ENCODE measurements around the gene PSIP1.

DNA sequence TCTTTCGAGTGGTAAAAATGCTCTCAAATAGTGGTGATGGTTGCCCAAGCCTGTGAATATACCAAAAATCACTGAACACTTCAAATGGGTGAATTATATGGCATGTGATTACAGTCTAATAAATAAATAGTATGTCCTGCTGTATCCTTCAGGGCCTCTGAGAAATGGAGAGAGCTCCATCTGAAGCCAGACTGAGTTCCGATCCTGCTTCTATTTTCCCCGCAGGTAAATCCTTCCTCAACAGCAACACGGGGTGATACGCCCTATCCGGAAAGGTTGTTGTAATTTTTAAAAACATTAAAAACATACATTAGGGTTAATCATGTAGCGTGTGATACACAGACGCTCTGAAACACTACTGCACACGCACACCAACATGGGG lies 88.8 kb downstream of the PSIP1 start:
- TF ChIP-seq, protein P1, sequence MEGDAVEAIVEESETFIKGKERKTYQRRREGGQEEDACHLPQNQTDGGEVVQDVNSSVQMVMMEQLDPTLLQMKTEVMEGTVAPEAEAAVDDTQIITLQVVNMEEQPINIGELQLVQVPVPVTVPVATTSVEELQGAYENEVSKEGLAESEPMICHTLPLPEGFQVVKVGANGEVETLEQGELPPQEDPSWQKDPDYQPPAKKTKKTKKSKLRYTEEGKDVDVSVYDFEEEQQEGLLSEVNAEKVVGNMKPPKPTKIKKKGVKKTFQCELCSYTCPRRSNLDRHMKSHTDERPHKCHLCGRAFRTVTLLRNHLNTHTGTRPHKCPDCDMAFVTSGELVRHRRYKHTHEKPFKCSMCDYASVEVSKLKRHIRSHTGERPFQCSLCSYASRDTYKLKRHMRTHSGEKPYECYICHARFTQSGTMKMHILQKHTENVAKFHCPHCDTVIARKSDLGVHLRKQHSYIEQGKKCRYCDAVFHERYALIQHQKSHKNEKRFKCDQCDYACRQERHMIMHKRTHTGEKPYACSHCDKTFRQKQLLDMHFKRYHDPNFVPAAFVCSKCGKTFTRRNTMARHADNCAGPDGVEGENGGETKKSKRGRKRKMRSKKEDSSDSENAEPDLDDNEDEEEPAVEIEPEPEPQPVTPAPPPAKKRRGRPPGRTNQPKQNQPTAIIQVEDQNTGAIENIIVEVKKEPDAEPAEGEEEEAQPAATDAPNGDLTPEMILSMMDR (IDR thresholded peaks at IDR 0.05; ENCODE audit: low read depth, low read length), result no peak
- no peak for TF ChIP-seq POLR2A (IDR thresholded peaks at IDR 0.05; ENCODE audit: extremely low read depth, insufficient read length)
- no peak; the same call in 1 of the 2 replicates for TF ChIP-seq MYC (IDR thresholded peaks at IDR 0.05; ENCODE audit: low read depth, low read length)
